Hepatocyte (in vitro differentiated cells): Measurements from ENCODE around the gene AIFM3. TPM values are rescaled to one million over a fixed set of nuclear protein-coding genes. Genes with fewer than 3 reads are reported as not detected.

Experiments
- DNase-seq: peaks from one replicate; pipeline ENCODE4 v3.0.0-alpha.2; 2016; ENCODE audit warnings: low spot score
- H2AFZ ChIP-seq: fragments of 200-600 bp; sonication (generic); 2 replicates; pipeline ENCODE4 v1.6.0; 2016; ENCODE audit warnings: antibody characterized with exemption, mild to moderate bottlenecking
- H3K27ac ChIP-seq: fragments of 200-600 bp; sonication (generic); 2 replicates; pipeline ENCODE4 v1.5.1; 2016; ENCODE audit warnings: mild to moderate bottlenecking
- H3K27me3 ChIP-seq: fragments of 200-600 bp; sonication (generic); 2 replicates; pipeline ENCODE4 v1.6.1; 2016
- H3K36me3 ChIP-seq: fragments of 200-600 bp; sonication (generic); replicated peaks from 2 replicates; pipeline ENCODE4 v1.5.1; 2016; ENCODE audit warnings: low read depth; ENCODE audit not compliant: insufficient read depth
- H3K4me1 ChIP-seq: fragments of 200-600 bp; sonication (generic); 2 replicates; pipeline ENCODE4 v1.5.1; 2016; ENCODE audit warnings: mild to moderate bottlenecking, moderate library complexity; ENCODE audit not compliant: insufficient read depth
- H3K4me2 ChIP-seq: fragments of 200-600 bp; sonication (generic); 2 replicates; pipeline ENCODE4 v1.6.0; 2016
- H3K4me3 ChIP-seq: fragments of 200-600 bp; sonication (generic); 2 replicates; pipeline ENCODE4 v1.5.1; 2016; ENCODE audit warnings: mild to moderate bottlenecking
- H3K79me2 ChIP-seq: fragments of 200-600 bp; sonication (generic); 2 replicates; pipeline ENCODE4 v1.6.0; 2017; ENCODE audit warnings: mild to moderate bottlenecking
- H3K9me2 ChIP-seq: fragments of 200-600 bp; sonication (generic); replicated peaks from 2 replicates; pipeline ENCODE4 v1.6.0; 2017; ENCODE audit warnings: mild to moderate bottlenecking; ENCODE audit not compliant: insufficient read depth
- H3K9me3 ChIP-seq: fragments of 200-600 bp; sonication (generic); 2 replicates; pipeline ENCODE4 v1.5.1; 2016; ENCODE audit warnings: low read depth, mild to moderate bottlenecking
- H4K20me1 ChIP-seq: fragments of 200-600 bp; sonication (generic); 2 replicates; pipeline ENCODE4 v1.6.0; 2016; ENCODE audit warnings: mild to moderate bottlenecking; ENCODE audit not compliant: insufficient read depth, poor library complexity, severe bottlenecking
- CTCF ChIP-seq: fragments of 200-600 bp; sonication (generic); IDR thresholded peaks from 2 replicates; pipeline ENCODE4 v1.5.1; 2016; ENCODE audit warnings: antibody characterized with exemption, mild to moderate bottlenecking; ENCODE audit not compliant: poor library complexity
- EZH2 ChIP-seq: fragments of 200-600 bp; sonication (generic); IDR thresholded peaks from 2 replicates; pipeline ENCODE4 v1.6.1; 2016; ENCODE audit warnings: antibody characterized with exemption, mild to moderate bottlenecking, borderline replicate concordance
- EZH2phosphoT487 ChIP-seq: fragments of 200-600 bp; sonication (generic); IDR thresholded peaks from one replicate; pipeline ENCODE4 v1.6.1; 2018; ENCODE audit warnings: antibody characterized with exemption, mild to moderate bottlenecking, low read depth, moderate library complexity; ENCODE audit not compliant: unreplicated experiment, severe bottlenecking
- WGBS: methylation state at CpG from one replicate; pipeline ENCODE4 v1.1.6; 2016; ENCODE audit warnings: low lambda C conversion rate; ENCODE audit errors: missing lambda C conversion rate; 5-methylcytosine and 5-hydroxymethylcytosine counted together
- polyA plus RNA-seq: library from polyadenylated mRNA; unstranded; fragments of >200 nt; fragmentation: Nextera tagmentation; extraction: Ambion mirVana; gene quantifications from 2 replicates; pipeline ENCODE4 v1.2.1, GENCODE V29; 2016
- total RNA-seq: library from RNA; depleted of rRNA; stranded (reverse); fragments of >200 nt; gene quantifications from 2 replicates; pipeline ENCODE4 v1.2.3, GENCODE V29; 2014

Gene AIFM3
- total and polyA plus RNA-seq, 2 experiments from 2014 or later = 1.7 to 3.1 TPM

- Histone ChIP-seq H3K27me3 (no peaks in the 10 kb centered on the region), H3K9me2 (no peaks in the 10 kb centered on the region), H3K4me1 (peaks cover 17% of the 10 kb centered on the region), H3K4me2 (peak overlapping the region; percentile 91), H2AFZ (no peak overlapping the region), H3K4me3 (no peak overlapping the region), H3K36me3 (no peaks in the 10 kb centered on the region), H3K79me2 (no peaks in the 10 kb centered on the region), H3K9me3 (no peaks in the 10 kb centered on the region), H3K27ac (no peak overlapping the region), H4K20me1 (no peaks in the 10 kb centered on the region)
- 89% methylated on average over 15 of the region's 15 CpGs for WGBS
- DNase-seq = no peak
- no peak for TF ChIP-seq CTCF
- TF ChIP-seq EZH2phosphoT487 = no peak
- TF ChIP-seq EZH2 = no peak
These were observed 63.0 kb downstream of the AIFM3 start for GRCh38 chr22:21030032-21030431.

Other genes with a start within 250 kb of the AIFM3 start
- 50.9 and 58.2 TPM in 2 replicates for gene SERPIND1, start 193.1 kb upstream of the AIFM3 start, total RNA-seq
- 30.4 and 56.8 TPM in 2 replicates for gene SERPIND1, start 193.1 kb upstream of the AIFM3 start, polyA plus RNA-seq
- gene PI4KA, start 108.4 kb upstream of the AIFM3 start, total RNA-seq = 59.1 and 62.2 TPM in 2 replicates
- gene PI4KA, start 108.4 kb upstream of the AIFM3 start, polyA plus RNA-seq = 75.7 and 80.5 TPM in 2 replicates
- gene SNAP29, start 108.2 kb upstream of the AIFM3 start, total RNA-seq = 14.5 and 15.7 TPM in 2 replicates
- gene SNAP29, start 108.2 kb upstream of the AIFM3 start, polyA plus RNA-seq = 34.3 and 41.0 TPM in 2 replicates
- 46.5 and 49.2 TPM in 2 replicates for gene CRKL, start 49.8 kb upstream of the AIFM3 start, total RNA-seq
- gene CRKL, start 49.8 kb upstream of the AIFM3 start, polyA plus RNA-seq = 30.7 and 31.8 TPM in 2 replicates
- 28.1 and 41.3 TPM in 2 replicates for gene LZTR1, start 15.0 kb downstream of the AIFM3 start, total RNA-seq
- 50.4 and 65.4 TPM in 2 replicates for gene LZTR1, start 15.0 kb downstream of the AIFM3 start, polyA plus RNA-seq
- 26.2 and 38.4 TPM in 2 replicates for gene THAP7, start 34.9 kb downstream of the AIFM3 start, total RNA-seq
- 40.5 and 41.2 TPM in 2 replicates for gene THAP7, start 34.9 kb downstream of the AIFM3 start, polyA plus RNA-seq
- 3.3 and 14.4 TPM in 2 replicates for gene P2RX6, start 47.9 kb downstream of the AIFM3 start, total RNA-seq
- gene P2RX6, start 47.9 kb downstream of the AIFM3 start, polyA plus RNA-seq = 8.0 and 12.9 TPM in 2 replicates
- 89.9 and 140 TPM in 2 replicates for gene SLC7A4, start 65.3 kb downstream of the AIFM3 start, total RNA-seq
- 494 and 496 TPM in 2 replicates for gene SLC7A4, start 65.3 kb downstream of the AIFM3 start, polyA plus RNA-seq
- gene LRRC74B, start 78.7 kb downstream of the AIFM3 start, total RNA-seq = 0.20 TPM in 1 of 2 replicates, not detected in the other
- 0.51 and 0.52 TPM in 2 replicates for gene LRRC74B, start 78.7 kb downstream of the AIFM3 start, polyA plus RNA-seq